ENCODE measurements around the gene RBBP4.
A peak's percentile ranks its signal among the peaks of the same experiment; 100 is the strongest.
"Not testable (repeated sequence)": the region's sequence is repeated elsewhere in the genome, so short reads cannot be mapped to it uniquely, and the experiment has no call there.

RBBP4 gene

DNA sequence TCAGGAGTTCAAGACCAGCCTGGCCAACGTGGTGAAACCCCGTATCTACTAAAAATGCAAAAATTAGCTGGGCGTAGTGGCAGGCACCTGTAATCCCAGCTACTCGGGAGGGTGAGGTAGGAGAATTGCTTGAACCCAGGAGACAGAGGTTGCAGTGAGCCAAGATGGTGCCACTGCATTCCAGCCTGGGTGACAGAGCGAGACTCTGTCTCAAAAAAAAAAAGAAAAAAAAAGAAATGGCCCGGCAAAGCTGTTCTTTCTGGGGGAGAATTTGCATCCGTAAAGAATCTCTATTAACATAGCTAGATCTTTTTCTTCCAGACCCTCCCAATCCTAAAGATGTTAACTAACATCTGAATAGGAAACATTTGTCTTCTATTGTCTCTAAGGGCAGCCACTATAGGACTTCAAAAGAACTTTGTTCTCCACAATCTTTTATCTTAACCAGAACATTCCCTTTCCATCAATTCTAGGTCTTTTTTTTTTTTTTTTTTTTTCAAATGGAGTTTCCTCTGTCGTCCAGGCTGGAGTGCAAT is 8.6 kb upstream of the RBBP4 start:
- not testable (repeated sequence) for DNase-seq

DNA sequence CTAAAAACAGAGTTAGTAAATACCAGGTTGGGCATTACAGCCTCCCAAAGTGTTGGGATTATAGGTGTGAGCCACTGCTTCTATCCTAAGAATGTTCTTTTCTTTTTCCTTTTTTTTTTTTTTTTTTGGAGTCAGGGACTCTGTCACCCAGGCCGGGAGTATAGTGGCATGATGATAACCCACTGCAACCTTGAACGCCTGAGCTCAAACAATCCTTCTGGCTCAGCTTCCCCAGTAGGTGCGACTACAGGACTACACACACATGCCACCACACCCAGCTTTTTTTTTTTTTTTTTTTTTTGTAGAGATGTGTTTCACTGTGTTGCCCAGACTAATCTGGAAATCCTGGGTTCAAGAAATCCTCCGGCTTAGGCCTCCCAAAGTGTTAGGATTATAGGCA is 6.6 kb upstream of the RBBP4 start:
- no peak for DNase-seq

DNA sequence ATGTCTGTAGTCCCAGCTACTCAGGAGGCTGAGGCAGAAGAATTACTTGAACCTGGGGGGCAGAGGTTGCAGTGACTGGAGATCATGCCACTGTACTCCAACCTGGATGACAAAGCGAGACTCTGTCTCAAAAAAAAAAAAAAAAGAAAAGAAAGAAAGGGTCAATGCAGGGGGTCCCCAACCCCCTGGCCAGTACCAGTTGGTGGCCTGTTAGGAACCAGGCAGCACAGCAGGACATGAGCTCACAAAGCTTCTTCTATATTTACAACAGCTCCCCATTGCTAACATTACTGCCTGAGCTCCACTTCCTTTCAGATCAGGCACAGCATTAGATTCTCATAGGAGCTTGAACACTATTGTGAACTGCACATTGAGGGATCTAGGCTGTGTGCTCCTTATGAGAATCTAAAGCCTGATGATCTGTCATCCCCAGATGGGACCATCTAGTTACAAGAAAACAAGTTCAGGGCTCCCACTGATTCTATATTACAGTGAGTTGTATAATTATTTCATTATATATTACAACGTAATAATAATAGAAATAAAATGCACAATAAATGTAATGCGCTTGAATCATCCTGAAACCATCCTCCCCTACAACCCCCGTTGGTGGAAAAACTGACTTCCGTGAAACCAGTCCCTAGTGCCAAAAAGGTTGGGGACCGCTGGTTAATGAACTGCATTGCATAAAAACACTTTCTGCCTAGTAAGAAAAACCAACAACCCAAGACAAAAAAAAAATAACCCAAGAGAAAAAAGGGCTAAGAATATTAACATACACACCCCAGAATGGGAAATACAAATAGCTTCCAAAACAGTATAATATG is 3.5 kb upstream of the RBBP4 start:
- no peak for DNase-seq

DNA sequence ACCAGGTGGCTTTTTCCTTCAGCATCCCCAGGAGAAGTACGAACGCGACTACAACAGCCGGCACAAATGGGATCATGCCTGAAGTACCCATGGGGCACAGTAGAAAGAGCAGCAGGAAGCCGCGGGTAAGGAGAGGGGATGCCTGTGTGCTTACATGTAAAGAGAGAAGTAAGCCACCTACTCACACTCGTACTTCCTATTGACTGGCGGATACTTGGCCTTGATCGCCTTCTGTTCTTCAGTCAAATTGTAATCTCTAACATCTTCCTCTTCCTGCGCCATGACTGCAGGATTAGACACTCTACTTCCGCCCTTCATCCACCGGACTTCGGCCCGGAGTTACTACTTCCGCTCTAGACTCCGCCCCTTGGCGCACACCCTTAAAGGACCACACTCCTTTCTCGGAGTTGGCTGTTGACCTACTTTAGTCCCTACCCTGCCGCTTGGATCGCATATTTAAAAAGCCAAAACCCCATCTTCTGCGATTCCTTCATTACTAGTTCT is 708 bp upstream of the RBBP4 start, which contains the start of gene ZBTB8OS:
Gene ZBTB8OS, minus strand, starts transcription at position 303 of the 504 bp plus-strand sequence. Its CDS starts 21 bp downstream, at position 282.
- DNase-seq, result peak; percentile 28 to 84

DNA sequence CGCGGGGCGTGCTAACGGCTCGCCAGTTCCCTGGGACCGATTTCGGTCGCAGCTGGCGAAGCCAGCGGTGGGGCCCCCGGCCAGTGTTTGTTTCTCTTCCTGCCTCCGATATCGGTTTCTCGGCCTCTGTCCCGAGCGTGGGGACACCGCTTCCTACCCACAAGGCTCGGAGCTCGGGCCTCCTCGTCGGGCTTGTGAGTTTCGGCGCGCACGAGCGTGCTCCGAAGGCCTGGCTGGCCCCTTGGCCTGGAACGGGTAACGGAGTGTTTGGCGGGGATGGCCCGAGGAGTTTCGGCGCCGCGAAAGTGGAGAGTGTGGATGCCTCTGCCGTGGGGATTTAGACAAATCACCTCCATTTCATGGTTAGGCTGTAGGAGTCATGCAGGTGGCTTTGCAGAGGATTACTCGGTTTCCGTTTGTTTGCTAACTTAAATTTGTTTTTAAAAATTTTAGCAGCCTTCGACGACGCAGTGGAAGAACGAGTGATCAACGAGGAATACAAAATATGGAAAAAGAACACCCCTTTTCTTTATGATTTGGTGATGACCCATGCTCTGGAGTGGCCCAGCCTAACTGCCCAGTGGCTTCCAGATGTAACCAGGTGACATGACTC is 559 bp downstream of the RBBP4 start:
- no peak for DNase-seq

DNA sequence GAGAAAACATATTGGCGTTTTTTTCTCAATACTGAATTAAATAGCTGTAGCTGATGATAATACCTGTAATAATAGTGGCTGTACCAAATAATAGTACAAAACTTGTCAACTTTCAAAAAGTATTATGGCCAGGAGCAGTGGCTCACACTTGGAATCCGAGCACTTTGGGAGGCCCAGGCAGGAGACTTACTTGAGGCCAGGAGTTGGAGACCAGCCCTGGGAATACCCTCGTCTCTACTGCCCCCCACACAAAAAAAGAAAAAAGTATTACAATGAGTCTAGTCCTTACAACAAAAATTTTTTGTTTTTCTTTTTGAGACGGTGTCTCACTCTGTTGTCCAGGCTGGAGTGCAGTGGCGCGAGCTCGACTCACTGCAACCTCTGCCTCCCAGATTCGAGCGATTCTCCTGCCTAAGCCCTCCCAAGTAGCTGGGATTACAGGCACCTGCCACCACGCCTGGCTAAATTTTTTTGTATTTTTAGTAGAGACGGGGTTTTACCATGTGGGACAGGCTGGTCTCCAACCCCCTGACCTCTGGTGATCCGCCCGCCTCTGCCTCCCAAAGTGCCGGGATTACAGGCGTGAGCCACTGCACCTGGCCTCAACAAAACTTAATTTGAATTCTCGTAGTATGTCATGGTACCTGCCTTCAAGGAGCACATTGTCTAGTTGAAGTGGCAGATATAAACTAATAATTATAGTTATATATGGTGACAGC is 1.4 kb downstream of the RBBP4 start:
- DNase-seq, result no peak

DNA sequence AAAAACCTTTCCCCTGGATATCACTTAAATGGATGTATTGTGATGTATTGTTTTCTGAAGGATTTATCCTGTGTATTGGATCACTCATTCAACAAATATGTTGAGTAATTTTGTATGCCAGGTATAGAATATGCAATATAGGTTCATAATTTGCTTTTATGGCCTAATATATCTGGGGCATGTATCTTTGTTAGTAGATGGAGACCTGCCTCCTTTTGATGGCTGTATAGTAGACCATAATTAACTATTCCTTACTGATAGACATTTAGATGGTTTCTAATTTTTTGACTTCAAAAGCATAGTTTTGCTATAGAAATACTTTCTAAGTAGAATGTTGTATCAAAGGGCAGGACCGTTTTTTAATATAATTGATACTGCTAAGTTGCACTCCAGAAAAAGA is 8.6 kb downstream of the RBBP4 start:
- DNase-seq, result no peak

DNA sequence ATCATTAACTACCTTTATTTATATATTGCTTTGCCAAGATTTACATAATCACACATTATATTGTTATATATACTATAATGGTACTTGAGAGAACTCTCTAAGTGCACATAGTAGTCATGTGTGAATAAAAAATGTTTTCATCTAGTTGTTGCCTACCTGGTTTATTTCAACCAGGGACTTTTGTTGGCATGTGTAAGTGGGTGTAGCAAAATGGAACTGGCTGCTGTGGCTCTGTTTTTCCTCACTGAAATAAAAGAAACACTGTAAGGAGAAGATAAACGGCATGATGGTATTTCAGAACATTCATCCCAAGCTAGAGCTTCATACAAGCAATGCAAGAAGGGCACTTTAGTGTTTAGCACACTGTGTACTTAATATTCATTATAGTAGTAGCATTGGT is 14.9 kb downstream of the RBBP4 start:
- no peak for DNase-seq

DNA sequence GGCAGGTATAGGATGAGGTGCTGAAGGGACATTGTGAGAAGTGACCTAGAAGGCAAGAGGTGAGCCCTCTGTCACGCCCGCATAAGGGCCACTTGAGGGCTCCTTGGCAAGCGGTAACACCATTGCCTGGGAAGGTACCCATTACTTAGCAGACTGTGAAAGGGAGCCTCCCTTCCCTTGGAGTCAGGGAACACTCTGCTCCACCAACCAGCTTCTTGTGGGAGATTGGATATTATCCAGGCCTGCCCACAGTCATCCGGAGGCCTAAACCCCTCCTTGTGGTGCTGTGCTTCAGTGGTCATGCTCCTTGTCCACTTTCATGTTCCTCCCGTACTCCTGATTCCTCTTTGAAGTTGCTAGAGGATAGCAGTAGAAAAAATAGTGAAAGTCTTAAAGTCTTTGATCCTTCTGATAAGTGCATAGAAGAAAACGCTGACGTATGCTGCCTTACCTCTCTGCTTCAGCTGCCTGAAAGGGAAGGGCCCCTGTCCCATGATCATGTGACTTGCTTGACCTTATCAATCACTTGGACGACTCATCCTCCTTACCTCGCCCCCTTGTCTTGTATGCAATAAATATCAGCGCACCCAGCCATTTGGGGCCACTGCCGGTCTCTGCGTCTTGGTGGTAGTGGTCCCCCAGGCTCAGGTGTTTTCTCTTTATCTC is 16.0 kb downstream of the RBBP4 start:
- no peak for DNase-seq

DNA sequence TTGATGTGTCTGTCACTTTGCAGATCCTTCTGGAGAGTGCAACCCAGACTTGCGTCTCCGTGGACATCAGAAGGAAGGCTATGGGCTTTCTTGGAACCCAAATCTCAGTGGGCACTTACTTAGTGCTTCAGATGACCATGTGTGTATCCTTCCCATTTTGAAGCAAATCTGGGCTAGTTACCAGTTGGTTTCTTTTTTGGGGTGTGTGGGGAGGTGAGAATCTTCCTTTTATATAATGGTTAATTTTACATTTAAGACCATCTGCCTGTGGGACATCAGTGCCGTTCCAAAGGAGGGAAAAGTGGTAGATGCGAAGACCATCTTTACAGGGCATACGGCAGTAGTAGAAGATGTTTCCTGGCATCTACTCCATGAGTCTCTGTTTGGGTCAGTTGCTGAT is 17.7 kb downstream of the RBBP4 start:
- not testable (repeated sequence) for DNase-seq

DNA sequence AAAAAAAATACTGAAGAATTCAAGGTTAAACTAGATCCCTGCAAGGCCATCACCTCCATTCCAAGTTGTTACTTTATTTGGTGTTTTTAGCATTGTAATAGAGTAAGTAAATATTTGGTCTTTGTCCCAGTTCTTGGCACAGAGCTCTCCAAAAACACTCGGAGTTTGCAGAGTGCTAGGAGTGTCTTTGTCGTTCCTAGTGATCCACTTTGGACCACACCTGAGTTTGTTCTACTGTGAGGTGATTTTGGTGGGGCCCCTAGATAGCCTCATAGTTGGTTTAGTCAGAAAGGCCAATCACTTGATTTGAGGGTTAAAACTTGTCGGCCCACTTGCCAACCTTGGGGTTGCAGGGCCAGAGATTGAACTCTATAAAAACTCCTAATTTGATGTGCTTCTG is 25.9 kb downstream of the RBBP4 start:
- no peak for DNase-seq

DNA sequence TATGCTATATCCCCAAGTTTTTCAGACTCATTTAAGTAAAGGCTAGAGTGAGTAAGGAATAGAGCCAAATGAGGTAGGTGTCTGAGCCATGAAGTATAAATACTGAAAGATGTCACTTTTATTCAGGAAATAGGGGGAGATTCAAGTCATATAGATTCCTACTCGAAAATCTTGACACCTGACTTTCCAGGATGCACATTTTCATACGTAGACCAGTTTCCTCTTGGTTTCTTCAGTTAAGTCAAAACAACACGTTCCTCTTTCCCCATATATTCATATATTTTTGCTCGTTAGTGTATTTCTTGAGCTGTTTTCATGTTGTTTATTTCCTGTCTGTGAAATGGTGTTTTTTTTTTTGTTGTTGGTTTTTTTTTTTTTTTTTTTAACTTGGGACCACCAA is 29.0 kb downstream of the RBBP4 start:
- DNase-seq, result not testable (repeated sequence)

DNA sequence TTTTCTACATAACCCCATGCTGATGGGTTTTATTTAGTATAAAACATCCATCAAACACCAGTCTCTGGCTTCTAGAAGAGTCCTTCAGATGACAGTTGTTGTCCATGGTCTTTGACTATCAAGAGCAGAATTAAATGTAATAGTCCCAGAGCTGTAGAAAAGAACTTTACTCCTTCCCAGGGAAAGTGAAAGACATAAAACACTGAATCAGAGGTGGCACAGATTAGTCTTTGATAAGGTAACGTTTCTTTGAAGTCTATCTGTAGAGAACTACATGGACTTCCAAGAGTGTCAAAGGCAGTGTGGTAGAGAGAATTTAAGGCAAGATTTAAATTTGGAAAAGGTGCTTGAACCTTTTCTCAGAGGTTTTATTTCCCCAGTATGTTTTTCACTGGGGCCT is 29.6 kb downstream of the RBBP4 start:
- no peak for DNase-seq

DNA sequence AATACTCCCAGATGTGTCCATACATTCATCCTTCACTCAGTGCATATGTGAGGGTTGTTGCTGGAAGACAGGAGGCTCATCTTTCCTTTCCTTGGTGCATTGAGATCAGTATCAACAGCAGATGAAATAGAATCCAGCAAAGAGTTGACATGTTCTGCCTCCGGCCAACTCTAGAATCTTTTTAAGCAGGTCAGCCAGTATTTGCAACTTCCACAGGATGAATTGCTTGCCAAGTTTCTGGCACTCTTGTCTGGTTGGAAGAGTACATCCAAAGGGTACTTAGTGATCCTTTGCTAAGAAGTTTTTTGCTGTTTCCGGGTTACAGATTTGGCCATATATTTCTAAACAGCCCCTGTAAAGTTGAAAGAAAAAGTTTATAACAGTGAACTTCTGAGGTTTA is 30.5 kb downstream of the RBBP4 start:
- DNase-seq, result no peak

DNA sequence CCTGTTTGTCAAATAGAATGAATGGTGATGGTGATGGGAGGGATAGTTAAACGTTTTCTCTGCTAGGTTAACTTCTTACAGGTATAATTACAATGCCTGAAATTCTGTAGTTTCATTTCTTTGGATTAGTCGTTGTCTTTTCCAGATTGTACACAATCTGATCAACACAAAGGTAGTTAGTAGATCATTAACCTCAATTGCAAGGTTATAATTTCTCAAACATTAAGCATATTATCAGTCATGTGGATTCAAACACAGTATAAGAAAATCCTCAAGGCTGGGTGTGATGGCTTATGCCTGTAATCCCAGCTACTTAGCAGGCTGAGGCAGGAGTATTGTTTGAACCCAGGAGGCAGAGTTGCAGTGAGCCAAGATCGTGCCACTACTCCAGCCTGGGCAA is 31.0 kb downstream of the RBBP4 start:
- no peak for DNase-seq

DNA sequence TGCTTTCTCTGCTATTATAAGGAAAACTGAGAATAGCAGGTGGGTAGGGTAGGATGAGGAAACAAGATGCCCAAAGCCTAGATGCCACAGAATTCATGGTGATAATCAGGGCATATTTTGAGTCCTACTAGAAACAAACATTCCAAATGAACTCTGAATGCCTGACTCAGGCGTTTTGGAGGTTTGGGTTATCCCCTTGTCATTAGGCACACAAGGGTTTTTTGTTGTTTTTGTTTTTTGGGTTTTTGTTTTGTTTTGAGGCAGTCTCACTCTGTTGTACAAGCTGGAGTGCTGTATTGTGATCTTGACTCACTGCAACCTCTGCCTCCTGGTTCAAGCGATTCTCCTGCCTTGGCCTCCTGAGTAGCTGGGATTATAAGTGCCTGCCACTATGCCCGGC is 32.4 kb downstream of the RBBP4 start:
- DNase-seq, result no peak

DNA sequence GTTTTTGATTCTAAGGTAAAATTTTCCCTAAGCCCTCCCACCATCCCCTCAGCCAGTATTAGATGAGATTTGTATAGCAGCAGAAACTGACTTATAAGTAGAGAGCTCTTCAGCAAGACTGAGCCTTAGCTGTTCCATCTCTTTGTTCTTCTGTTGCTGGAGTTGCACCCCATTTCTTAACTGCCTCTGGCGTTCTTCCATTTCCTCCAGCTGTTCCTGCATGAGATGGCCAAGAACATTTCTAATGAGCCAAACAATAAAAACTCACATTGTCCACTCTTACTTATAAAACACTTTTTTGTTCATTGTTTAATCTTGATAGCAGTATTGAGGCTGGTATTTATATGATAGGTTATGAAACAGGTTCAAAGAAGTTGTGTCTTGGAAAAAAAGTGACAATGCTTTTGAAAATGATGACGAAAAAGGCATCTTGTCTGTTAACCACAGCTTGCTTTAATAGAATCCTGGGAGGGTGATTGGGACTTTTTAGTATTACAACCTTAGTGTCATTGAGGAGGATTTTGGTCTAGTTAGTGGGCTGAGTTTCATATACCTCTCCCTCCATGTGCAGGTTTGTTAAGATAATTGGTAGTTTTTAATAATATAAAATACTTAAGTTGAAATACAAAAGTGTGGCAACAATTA is 33.3 kb downstream of the RBBP4 start:
- no peak for DNase-seq

DNA sequence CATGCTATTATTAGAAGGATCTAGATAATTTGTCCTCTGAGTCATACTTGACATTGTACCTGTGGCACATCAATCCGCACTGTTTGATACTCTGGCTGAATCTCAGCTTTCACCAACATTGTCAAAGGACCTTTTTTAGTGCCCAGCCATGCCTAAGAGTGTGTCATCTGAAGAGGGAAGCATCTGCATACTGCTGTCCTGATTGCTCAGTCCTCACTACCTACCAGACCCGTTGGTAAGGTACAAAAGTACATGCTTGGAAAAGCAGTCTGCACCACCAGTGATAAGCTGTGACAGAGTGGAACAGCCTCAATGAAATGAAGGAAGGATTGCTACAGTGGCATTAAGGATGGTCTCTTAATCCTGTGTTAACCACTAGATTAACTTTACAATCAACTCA is 34.5 kb downstream of the RBBP4 start:
- no peak for DNase-seq

DNA sequence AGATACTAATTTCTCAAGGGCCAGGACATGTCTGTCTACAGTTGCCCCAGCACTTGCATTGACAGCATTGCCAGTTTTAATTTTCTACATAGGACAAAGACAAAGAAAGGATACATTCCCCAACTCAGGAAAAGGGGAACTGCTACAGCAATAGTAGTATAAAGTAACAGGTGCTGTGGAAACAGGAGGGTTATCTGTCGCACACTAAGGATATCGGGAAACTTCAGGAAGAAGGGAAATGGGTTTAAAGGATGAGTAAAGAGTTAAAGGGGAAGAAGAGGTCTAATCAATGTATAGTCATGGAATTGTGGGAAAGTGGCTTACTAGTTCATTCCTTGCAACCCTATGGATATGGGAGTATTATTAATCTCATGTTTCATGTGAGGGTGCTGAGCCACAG is 35.4 kb downstream of the RBBP4 start:
- no peak for DNase-seq

DNA sequence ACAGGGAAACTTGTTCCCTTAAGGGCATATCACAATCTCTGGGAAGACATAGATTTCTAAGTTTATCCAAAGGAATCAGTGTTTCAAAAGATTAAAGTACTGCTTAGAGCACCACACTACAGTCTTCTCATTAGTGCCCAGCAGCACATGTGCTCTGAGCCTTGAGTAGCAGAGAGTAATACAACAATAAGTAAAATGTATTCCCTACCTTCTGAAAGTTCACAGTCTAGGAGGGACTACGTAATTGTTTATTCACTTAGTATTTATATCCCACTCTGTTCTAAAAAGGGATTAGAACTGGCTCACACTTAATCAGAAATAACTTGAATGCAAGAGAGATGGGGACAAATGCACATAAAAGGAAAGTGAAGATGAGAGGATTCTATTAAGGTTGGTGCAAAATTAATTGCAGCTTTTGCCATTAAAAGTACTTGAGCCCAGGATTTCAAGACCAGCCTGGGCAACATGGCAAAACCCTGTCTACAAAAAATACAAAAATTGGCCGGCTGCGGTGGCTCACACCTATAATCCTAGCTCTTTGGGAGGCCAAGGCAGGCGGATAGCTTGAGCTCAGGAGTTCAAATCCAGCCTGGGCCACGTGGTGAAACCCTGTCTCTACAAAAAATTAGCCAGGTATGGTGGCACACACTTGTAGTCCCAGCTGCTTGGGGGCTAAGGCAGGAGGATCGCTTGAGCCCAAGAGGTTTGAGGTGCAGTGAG is 42.6 kb downstream of the RBBP4 start:
- DNase-seq, result no peak

DNA sequence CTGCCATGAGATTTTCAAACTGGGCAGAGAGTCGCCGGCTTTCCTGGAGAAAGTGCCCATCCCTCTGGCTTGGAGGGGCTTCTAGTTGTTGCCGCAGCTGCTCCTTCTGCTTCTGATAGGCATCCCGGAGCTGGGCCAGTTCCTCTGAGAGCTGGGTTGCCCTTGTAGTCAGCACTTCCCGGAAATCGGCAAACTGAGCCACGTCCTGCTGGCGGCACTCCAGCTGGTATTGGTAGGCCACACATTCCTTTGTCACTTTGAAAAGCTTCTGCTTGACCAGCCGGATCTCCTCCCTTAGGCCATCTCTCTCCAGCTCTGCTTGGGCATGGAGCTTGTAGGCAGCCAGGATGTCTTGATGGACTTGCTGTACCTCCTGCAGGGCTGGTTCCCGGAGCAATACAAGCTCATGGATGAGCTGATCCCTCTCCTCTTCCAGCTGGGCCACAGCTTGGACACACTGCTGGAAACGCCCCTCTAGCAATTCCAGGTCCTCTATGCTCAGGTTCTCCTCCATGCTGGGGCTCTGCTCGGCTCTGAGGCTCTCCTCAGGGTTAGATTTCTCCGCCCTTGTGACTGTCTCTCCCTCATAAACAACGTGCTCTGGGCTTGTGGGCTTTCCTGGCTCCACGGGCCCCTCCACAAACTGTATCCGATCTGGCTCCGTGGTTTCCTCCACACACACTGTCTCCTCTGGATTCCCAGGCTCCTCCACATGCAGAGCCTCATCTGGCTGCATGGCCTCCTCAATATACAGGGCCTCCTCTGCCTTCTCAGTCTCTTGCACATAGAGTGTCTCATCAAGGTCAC is 44.3 kb downstream of the RBBP4 start:
- no peak for DNase-seq

All from cerebellar nuclear complex (tissue), 1 donor.